ENCODE measurements around the gene LSM8. TPM values are rescaled to one million over a fixed set of nuclear protein-coding genes. Genes with fewer than 3 reads are reported as not detected.

The LSM8 gene
- total and polyA plus RNA-seq, 4 donors: 10.2 to 37.0 (median 18.2) TPM

GRCh38 chr7:118224521-118224920, 40.6 kb downstream of the LSM8 start, which contains the start of gene ANKRD7:
Gene ANKRD7 (plus strand): TSS chr7:118224704. CDS start chr7:118224831, 127 bp downstream.
- H3K27me3 ChIP-seq (ENCODE audit: control insufficient read depth in 4 of 4, insufficient read depth in 4 of 4, low read length in 3 of 4): no peaks in the 10 kb centered on the region
- no peak within 1 kb of the TSS for H3K27ac ChIP-seq (ENCODE audit: low read depth in 1 of 2, low read length in 2 of 2)
- TF ChIP-seq SP1 (IDR thresholded peaks at IDR 0.05) (no peak), CTCF (IDR thresholded peaks at IDR 0.05; ENCODE audit: low read depth, low read length, missing input control) (no peak), FOXA2 (IDR thresholded peaks at IDR 0.05) (no peak), FOXA1 (IDR thresholded peaks at IDR 0.05) (no peak), REST (IDR thresholded peaks at IDR 0.05) (no peak), EGR1 (IDR thresholded peaks at IDR 0.05; ENCODE audit: low read depth in 2 of 2) (no peak), MAX (IDR thresholded peaks at IDR 0.05) (no peak), ZBTB33 (IDR thresholded peaks at IDR 0.05) (no peak), GABPA (IDR thresholded peaks at IDR 0.05 in 1 of 2, conservative IDR thresholded peaks at IDR 0.05 in 1 of 2) (no peak), JUND (IDR thresholded peaks at IDR 0.05) (no peak), HNF4A (conservative IDR thresholded peaks at IDR 0.05) (no peak), TAF1 (conservative IDR thresholded peaks at IDR 0.05) (no peak), YY1 (IDR thresholded peaks at IDR 0.05) (no peak), RAD21 (IDR thresholded peaks at IDR 0.05) (no peak)
- no peaks in the 10 kb centered on the region for H3K9me3 ChIP-seq (ENCODE audit: control insufficient read depth in 4 of 4, low read length in 3 of 4)
- 93% methylated on average over 18 of the region's 18 CpGs for WGBS
- no peaks in the 10 kb centered on the region for H3K36me3 ChIP-seq (ENCODE audit: control insufficient read depth in 4 of 4, insufficient read depth in 3 of 4, low read depth in 1 of 4, low read length in 3 of 4)
- no peak within 1 kb of the TSS for H3K9ac ChIP-seq (ENCODE audit: low read depth in 1 of 2, low read length in 2 of 2)
- no peaks in the 10 kb centered on the region for H3K4me1 ChIP-seq (ENCODE audit: control insufficient read depth in 4 of 4, insufficient read depth in 4 of 4, low read length in 3 of 4)
- no peak for DNase-seq (ENCODE audit: low spot score)
- no peak within 1 kb of the TSS for H3K4me3 ChIP-seq (ENCODE audit: low read depth in 1 of 3, low read length in 3 of 3)

- Histone ChIP-seq H3K9me3 (ENCODE audit: control insufficient read depth in 4 of 4, low read length in 3 of 4) (no peaks in the 10 kb centered on the region), H3K36me3 (ENCODE audit: control insufficient read depth in 4 of 4, insufficient read depth in 3 of 4, low read depth in 1 of 4, low read length in 3 of 4) (no peaks in the 10 kb centered on the region), H3K9ac (ENCODE audit: low read depth in 1 of 2, low read length in 2 of 2) (no peak overlapping the region), H3K27ac (ENCODE audit: low read depth in 1 of 2, low read length in 2 of 2) (no peak overlapping the region), H3K4me1 (ENCODE audit: control insufficient read depth in 4 of 4, insufficient read depth in 4 of 4, low read length in 3 of 4) (no peaks in the 10 kb centered on the region), H3K4me3 (ENCODE audit: low read depth in 1 of 3, low read length in 3 of 3) (no peak overlapping the region), H3K27me3 (ENCODE audit: control insufficient read depth in 4 of 4, insufficient read depth in 4 of 4, low read length in 3 of 4) (no peaks in the 10 kb centered on the region)
- no peak for DNase-seq (ENCODE audit: low spot score)
- no peak for TF ChIP-seq CTCF (IDR thresholded peaks at IDR 0.05; ENCODE audit: low read depth, low read length, missing input control)
- TF ChIP-seq JUND (IDR thresholded peaks at IDR 0.05): no peak
- no peak for TF ChIP-seq HNF4A (conservative IDR thresholded peaks at IDR 0.05)
- no peak for TF ChIP-seq TAF1 (conservative IDR thresholded peaks at IDR 0.05)
- no peak for TF ChIP-seq EGR1 (IDR thresholded peaks at IDR 0.05; ENCODE audit: low read depth in 2 of 2)
- 86% methylated on average over 1 of the region's 1 CpG for WGBS
Observed at GRCh38 chr7:118232837-118233236, 48.9 kb downstream of the LSM8 start.
